A549 (cell line): ENCODE data around the gene TPSB2.

ENCODE experiments used
- CTCF ChIP-seq: fragments of >200 bp; sonication (Bioruptor Twin); formaldehyde crosslinking; IDR thresholded peaks from 3 replicates; pipeline ENCODE4 v1.5.1; 2016
- KDM1A ChIP-seq: fragments of 200-600 bp; sonication (generic); IDR thresholded peaks from 2 replicates; pipeline ENCODE4 v1.6.1; 2016; ENCODE audit warnings: low read depth, mild to moderate bottlenecking
- MAX ChIP-seq: IDR thresholded peaks from 2 replicates; pipeline ENCODE4 v1.6.1; 2012
- POLR2A ChIP-seq: IDR thresholded peaks from 2 replicates; pipeline ENCODE4 v1.6.1; 2012; ENCODE audit warnings: mild to moderate bottlenecking, low read length
- REST ChIP-seq: fragments of 200-600 bp; sonication (generic); IDR thresholded peaks from 2 replicates; pipeline ENCODE4 v1.6.1; 2016; ENCODE audit warnings: antibody characterized with exemption, mild to moderate bottlenecking, moderate library complexity
- USF2 ChIP-seq: fragments of 450-650 bp; IDR thresholded peaks from 2 replicates; pipeline ENCODE4 v1.6.1; 2014; ENCODE audit warnings: antibody characterized with exemption
- ZFP36 ChIP-seq: fragments of 450-650 bp; IDR thresholded peaks from 2 replicates; pipeline ENCODE4 v1.6.1; 2014; ENCODE audit warnings: borderline replicate concordance; ENCODE audit not compliant: partially characterized antibody

GRCh38 chr16:1216296-1216619, 13.7 kb downstream of the TPSB2 start:
- no peak for TF ChIP-seq KDM1A
- no peak for TF ChIP-seq POLR2A
- no peak for TF ChIP-seq USF2
- TF ChIP-seq CTCF: no peak
- no peak for TF ChIP-seq MAX
- no peak for TF ChIP-seq REST
- TF ChIP-seq ZFP36: no peak
